ENCODE data around the gene RPS21.
A peak's percentile ranks its signal among the peaks of the same experiment; 100 is the strongest.
"Not testable (repeated sequence)": the region's sequence is repeated elsewhere in the genome, so short reads cannot be mapped to it uniquely, and the experiment has no call there.

RPS21 gene

DNA sequence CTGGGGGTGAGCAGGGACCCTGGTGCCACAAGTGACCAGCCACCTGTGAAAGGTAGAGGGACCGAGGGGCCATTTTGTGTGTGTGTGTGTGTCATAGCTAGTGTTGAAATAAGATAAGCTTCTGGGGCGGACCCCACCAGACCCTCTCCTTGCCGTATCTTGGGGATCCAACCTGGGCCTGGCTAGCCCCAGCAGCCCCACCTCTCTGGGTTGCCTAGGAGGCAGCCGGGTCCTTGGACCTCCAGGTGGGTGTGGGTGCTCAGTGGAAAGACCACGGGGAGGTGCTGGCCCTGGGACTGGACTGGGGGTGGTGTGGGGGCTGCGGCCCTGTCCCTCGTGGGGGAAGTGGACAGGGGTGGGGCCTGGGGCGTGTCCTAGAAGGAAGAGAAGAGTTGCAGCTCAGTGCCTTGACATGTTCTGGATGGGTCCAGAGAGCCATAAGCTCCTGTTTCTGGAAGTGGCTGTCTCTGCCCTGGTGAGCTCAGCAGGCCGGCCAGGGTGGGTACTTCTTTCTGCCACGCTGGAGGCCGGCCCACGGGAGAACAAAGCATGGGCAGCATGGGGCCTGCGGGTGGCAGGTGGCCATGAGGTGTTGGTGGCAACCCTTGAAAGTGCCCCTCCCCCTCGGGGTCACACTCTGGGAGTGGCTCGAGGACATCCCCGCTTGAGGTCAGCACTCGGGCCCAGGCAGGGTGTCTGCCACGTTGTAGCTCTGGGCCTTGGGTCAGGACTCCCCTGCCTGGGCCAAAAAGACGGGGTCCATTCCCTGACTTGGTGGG lies 32.0 kb downstream of the RPS21 start:
- H3K27ac ChIP-seq = no peak overlapping the region
- H3K4me3 ChIP-seq = no peak overlapping the region

DNA sequence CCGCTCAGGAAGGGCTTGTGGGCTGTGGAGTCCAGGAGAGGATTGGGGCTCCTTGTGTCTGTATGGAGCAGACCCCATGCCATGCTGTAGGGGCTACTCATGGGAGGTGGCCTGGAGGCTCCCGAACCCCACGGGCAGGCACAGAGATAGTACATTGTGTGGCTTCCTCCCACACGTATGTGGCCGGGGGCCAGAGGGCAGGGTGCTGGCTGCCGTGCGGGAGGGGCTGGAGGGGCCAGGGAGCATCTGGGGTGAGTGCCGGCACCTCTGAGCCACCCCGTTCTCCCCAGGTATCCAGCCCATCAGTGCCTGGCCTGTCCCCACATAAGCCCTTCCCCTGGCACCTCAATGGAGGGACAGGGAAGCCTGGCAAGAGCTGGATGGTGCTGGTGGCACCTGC lies 32.9 kb downstream of the RPS21 start:
- Histone ChIP-seq H3K4me3 (no peak overlapping the region), H3K27ac (no peak overlapping the region)

DNA sequence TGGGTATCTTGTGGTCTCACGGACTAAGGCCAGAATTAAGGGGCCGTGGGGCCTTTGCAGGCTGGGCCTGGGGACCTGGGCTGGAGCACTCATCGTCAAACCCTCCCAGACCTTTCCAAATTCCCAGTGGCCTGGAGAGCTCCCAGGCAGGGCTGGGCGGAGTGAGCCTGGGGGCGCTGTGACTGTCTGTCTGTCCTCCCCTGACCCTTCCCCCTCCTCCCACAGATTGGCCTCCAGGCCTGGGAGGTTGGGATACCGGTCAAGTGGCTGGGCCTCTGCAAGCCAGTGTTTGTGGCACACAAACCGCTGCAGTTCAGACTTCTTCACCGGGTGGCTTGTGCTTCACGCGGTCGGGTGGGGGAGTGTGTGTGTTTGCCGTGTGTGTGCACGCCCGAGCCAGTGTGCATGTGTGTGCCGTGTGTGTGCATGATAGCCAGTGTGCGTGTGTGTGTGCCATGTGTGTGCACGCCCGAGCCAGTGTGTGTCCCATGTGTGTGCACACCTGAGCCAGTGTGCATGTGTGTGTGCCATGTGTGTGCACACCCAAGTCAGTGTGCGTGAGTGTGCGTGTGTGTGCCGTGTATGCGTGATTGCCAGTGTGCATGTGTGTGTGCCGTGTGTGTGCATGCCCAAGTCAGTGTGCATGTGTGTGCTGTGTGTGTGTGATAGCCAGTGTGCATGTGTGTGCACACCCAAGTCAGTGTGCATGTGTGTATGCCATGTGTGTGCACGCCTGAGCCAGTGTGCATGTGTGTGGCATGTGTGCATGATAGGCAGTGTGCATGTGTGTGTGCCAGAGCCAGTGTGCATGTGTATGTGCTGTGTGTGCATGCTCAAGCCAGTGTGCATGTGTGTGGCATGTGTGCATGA lies 34.2 kb downstream of the RPS21 start:
- Histone ChIP-seq H3K4me3 (no peak overlapping the region), H3K27ac (no peak overlapping the region)

DNA sequence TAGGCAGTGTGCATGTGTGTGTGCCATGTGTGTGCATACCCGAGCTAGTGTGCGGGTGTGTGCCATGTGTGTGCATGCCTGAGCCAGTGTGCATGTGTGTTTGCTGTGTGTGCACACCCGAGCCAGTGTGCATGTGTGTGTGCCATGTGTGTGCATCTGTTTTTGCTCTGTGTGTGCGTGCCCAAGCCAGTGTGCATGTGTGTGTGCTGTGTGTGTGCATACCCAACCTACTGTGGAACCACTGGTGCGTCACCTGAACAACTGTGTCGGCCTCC lies 34.8 kb downstream of the RPS21 start:
- H3K27ac ChIP-seq = no peak overlapping the region
- no peak overlapping the region for H3K4me3 ChIP-seq

DNA sequence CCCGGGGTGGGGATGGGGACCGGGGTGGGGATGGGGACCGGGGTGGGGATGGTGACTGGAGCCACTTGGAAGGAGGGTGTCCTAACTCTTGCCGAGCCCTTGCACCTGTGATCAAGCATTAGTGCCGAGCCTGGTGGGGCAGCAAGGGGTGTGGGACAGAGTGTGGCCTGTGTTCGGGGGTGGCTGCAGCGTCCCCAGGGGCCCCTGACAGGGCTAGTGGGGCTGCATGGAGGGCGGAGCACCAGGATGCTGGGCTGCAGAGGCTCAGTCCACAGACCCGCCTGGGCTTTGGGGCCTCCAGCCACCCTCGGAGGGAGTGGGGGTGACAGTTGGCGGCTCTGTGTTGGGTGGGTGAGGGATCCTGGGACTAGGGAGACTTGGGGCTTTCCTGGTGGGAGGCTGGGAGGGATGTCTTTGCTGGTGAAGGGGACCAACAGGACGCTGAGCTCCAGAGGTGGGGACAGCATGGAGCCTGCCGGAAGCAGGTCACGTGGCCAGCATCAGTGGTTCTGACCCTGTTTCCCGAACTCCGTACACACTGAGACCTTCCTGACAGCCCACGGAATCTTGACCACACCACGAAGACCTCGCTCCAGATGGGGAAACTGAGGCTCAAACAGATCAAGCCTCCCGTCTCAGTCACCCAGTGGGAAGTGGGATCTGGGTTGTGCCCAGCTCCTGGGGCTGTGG lies 35.9 kb downstream of the RPS21 start:
- Histone ChIP-seq H3K27ac (no peak overlapping the region), H3K4me3 (no peak overlapping the region)

DNA sequence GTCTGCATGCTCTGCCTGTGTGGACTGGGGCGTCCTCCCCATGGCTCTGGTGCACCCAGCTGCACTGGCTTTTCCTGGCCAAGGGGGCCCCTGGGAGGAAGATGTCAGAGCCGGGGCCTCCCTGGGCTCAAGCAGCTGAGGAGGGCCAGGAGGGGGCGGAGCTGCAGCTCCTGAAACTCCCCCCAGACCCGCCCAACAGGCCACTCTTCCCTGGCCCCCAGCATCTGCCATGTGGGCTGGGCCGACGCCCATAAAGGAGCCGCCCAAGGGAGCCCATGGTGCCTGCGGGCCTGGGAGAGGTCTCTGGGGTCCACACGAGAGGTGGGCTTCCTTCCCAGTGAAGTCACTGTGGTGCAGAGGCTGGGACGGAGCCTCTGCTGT lies 36.4 kb downstream of the RPS21 start:
- no peak overlapping the region for H3K27ac ChIP-seq

DNA sequence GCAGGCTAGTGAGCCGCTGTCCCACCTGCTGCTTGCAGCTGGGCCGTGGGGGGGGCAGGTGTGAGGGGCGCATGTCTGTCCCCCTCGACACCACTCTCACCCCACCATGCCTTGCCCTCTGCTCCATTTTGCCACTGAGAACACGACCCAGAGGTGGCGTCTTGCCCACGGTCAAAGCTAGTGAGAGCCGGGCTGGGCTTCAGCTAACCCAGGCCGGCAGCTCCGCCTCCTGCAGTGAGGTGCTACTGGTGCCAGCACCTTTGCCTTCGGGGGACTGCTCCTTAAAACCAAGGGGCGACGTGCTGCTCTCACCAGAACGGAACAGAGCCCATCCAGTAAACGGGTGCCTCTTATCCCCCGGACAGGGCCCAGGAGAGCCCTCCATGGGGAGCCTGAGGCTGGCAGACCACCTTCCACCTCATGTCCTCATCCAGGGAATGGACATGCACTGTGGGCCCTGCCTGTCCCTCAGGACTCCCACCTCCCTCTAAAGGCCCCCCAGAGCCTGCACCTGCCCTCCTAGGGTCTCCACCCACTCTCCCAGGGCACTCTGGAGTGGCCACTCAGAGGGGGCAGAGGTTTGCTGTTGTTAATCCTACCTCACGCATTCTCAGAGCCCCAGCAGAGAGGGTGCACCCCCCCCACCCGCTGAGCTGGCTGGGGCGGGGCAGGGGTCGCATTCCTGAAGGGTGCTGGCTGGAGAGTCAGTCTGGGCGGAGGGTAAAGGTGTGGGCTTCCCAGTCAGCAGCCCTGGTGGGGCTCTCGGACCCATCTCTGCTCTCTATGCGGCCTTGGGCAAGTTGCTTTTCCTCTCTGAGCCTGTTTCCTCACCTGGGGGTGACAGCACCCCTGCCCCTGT lies 37.6 kb downstream of the RPS21 start:
- H3K27ac ChIP-seq = no peak overlapping the region
- no peak overlapping the region for H3K4me3 ChIP-seq

More for the DNA sequence above, 36.4 kb downstream of the RPS21 start:
- H3K4me3 ChIP-seq = no peak overlapping the region

DNA sequence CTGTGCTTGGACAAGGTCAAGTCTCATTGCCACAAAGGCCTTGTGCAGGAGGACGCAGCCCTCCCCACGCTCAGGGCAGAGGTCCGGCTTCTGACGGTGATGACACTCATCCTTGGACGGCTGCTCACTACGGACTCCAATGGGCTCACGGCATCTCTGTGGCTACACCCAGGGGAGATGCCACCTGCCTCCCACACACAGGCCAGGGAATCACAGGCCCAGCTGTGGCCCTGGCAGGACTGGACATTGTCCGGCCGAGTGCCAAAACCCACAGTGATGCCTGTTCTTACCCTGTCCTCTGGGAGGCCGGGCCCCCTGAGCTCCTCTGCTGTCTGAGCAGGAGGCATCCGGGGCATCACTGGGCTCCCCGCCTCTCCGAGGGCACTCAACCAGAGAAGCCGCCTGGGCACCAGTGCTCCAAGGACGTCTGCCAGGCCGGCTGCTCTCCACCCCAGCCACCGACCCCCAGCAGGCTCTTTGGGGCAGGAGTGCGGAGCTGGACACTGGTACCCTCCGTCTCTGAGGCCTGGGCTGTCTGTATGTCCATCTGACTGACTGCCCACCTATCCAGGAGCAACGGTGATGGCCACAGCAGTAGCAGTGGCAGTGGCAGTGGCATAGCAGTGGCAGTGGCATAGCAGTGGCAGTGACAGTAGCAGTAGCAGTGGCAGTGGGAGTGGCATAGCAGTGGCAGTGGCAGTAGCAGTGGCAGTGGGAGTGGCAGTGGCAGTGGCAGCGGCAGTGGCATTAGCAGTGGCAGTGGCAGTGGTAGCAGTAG lies 38.6 kb downstream of the RPS21 start:
- H3K27ac ChIP-seq = no peak overlapping the region
- no peak overlapping the region for H3K4me3 ChIP-seq

DNA sequence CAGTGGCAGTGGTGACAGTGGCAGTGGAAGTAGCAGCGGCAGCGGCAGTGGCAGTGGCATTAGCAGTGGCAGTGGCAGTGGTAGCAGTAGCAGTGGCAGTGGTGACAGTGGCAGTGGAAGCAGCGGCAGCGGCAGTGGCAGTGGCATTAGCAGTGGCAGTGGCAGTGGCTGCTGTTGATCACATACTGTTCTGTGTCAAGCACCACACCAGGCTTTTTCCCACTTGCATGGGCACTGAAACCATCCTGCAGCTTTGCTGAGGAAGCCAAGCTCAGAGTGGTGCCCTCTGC lies 39.1 kb downstream of the RPS21 start:
- not testable (repeated sequence) for H3K27ac ChIP-seq, H3K4me3 ChIP-seq

DNA sequence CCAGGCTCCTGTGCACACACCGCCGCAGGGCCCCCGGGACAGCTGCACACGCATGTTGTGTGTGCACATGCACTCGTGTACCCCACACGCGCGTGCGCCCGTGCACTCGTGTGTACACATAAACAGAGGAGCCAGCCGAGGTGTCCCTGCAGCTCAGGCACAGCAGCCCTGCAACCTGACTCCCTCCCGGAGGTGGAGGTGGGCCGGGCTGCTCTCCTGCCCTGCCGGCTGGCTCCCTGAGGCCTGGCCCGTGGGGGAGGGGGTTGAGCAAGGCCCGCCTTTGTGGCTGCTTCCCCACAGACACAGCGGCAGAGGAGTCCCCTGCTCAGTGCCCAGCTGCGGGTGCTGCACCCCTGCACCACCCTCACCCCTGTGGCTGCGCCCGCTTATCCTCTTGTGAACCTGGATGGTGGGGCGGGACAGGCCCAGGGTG lies 39.8 kb downstream of the RPS21 start:
- Histone ChIP-seq H3K4me3 (peak overlapping the region in 6 of 7 experiments; percentile 9 to 34 (median 25)), H3K27ac (peak overlapping the region in 12 of 21 experiments; percentile 1 to 76 (median 64))

DNA sequence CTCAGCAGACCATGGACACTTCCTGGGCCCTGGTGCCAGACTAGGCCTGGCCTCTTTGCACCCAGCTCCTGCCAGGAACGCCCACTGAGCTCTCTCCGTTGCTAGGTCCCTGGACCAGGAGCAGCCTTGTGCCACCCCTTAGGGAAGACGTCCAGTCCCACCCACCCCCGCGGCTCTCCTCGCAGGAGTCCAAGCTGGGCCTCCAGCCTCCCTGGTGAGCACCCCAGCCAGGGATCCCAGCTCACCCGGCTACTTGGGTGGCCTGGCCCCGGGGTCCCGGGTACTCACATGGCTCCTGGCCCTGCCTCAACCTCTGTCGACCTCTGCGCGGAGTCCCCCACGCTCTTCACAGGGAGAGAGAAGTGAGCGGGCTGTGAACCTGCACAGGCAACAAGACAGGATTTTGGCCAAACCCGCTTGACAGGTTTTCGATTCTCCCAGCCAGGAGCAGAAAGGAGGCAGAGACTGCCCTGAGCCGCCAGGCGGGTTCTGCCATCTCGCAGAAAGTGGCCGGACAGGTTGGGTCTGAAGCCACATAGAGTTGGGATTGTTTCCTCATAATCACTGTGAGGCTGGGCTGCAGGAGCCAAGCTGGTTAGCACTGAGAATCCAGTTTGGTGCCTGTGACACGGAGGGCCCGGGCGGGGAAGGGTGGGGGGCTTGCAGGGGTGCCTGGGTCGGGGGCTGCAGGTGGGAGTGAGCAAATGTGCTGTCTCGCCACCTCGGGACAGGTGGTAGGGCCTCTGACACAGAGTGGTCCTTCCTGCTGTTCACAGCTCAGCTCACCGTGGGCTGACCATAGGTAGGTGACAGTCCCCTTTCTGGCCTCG lies 40.5 kb downstream of the RPS21 start, which contains the start of gene RBBP8NL:
RBBP8NL (minus strand) TSS at position 368 of the 830 bp plus-strand sequence. CDS start 7,892 bp downstream, outside the sequence.
- Histone ChIP-seq H3K27ac (peak within 1 kb of the TSS in 14 of 21 experiments; percentile 14 to 76 (median 64)), H3K4me3 (peak within 1 kb of the TSS in 6 of 7 experiments; percentile 9 to 34 (median 25))

DNA sequence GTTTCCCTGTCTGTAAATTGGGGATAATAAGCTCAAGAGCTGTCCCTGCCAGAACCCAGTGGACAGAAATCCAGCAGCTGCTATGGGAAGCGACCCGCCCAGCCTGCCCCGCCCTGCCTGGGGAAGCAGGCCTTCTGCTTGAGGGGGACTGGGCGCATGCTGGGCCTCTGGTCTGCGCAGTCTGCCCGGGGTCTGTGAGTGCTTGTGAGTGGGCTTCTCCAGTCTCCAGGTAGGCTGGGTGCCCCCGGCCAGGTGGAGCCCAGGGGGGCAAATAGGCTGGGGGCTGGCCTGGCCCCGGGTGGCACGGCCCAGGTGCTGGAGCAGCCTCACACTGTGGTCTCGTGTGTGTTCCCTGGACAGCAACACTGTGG lies 41.1 kb downstream of the RPS21 start:
- Histone ChIP-seq H3K27ac (peak overlapping the region in 12 of 21 experiments; percentile 14 to 76 (median 62)), H3K4me3 (no peak overlapping the region)

DNA sequence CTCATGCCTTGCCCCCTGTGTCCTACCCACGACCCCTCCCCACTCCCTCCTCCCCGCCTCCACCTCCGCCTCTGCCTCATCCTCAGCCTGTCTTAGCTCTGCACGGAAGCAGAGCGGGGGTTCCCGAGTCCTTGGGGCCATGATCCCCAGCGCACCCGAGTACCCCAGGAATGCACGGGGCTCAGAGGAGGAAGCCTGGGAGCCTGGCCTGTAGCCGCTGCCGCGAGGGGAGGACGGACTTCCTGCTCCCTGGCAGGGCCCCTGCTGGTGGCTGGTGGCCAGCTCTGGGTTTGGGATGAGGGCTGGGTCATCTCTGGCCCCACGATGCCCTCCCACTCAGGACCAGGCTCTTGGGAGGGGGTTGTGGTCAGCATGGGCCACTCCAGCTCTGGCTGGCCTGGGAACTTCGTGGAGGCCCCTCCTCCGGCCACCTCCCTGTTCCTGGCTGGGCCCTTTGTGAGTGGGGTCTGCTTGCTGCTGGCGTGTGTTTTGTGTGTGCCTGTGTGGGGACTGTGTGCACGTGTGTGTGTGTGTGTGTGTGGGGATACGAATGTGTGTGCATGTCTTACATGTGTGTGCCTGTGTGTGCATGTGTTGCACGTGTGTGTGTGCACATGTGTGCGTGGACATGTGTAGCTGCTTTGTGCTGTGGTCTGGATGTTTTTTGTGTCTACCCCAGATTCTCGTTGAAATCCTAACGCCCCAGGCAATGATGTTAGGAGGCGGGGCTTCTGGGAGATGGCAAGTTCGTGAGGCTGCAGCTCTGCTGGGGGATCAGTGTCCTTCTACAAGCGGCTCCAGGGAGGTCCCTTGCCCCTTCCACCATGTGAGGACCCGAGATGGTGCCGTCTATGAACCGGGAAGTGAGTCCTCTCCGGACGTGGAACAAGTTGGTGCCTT lies 41.7 kb downstream of the RPS21 start:
- Histone ChIP-seq H3K4me3 (no peak overlapping the region), H3K27ac (peak overlapping the region in 3 of 21 experiments; percentile 14 to 58 (median 34))

DNA sequence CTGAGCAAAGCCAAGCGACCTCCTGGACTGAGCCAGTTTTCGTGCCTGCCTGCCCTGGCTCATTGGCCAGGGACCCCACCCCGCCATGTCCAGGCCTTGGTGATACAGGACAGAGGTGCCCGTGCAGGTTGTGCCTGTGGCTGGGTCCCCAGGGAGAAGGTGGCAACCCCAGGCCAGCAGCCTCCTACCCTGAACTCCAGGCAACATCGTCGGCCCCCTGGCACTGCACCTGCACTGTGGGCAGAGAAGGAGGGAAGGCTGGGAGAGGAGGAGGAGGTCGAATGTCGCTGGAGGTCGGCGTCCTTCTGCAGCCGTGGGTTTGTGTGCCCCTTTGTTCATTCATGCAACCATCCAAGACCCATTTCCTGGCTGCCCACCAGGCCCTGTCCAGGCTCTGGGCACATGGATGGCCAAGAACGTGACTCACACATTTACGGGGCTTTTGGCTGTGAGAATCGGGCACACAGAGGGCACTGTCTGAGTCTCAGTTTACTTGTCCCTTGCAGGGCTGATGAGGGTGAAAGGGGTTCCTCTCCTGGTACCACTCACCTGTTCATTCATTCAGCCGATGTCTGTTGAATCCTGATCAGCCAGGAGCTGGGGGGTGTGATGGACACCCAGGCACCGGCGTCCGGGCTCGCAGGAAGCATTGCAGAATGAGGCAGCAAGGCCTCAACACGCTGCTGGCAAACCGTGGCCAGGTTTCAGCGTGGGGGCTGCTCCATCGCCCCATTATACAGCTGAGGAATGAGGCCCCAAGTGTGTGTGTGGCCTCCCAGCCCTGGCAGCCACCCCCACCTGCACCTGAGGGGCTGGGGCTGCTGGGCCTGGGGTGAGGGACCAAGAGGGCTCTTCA lies 42.8 kb downstream of the RPS21 start:
- Histone ChIP-seq H3K4me3 (no peak overlapping the region), H3K27ac (no peak overlapping the region)

DNA sequence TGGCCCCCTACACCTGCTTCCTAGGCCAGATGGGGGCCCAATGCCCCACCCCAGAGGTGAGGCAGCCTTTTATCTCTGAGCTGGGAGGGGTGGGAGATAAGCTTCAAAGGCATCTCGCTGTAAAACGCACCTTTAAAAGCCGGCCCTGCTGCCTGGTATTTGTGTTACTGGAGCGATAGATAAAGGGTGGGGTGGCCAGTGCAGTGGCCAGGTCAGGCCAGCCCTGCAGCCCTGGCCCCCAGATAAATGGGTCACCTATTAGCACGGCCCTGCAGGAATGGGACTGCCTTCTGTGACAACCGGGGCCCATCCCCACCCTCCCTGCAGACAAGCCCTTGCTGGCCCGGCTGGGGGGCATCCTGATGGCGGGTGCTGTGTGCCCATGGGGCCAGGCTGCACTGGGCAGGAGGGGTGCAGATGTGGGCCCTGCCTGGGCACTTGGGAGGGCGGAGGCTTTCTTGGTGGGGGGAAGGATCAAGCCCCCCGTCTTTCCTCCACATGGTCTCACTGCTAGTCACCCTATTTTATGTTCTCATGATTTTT lies 43.5 kb downstream of the RPS21 start:
- Histone ChIP-seq H3K4me3 (no peak overlapping the region), H3K27ac (no peak overlapping the region)

DNA sequence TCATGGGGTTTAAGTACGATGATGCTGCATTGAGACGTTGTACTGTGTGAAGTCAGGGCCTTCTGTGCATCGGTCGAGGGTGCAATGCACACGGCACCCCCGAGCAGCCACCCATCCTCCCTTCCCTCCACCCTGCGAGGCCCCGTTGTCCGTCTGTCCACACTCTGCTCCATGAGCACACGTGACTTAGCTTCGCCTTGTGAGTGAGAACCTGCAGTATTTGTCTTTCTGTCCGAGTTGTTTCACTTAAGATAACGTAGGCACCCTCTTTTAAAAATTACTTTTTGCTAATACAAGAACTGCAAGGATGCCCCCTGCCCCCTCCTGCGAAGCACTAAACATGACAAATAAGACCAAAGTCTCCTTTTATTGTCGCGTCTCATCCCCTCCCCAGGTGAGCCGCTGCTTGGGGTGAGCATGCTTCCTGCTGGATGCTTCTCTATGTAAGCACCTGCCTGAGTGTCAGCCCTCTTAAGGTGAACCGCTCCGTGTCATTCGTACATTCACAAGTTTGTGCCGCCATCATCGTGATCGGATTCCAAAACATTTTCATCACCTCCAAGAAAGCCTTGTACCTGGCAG lies 44.1 kb downstream of the RPS21 start:
- Histone ChIP-seq H3K4me3 (no peak overlapping the region), H3K27ac (no peak overlapping the region)

Measured in skin epidermis (tissue), 12 donors.